Activated CD4-positive, alpha-beta T cell treated with anti-CD3 and anti-CD28 coated beads for 36 hours (primary cell): ENCODE results near the gene DIP2C. TPM values are rescaled to one million over a fixed set of nuclear protein-coding genes. Genes with fewer than 3 reads are reported as not detected.

Source experiments
- ATAC-seq: fragments of 200-7000 bp; cut with Tn5 transposase; one replicate; pipeline ENCODE4 v1.10.0; 2021; ENCODE audit warnings: mild to moderate bottlenecking, moderate library complexity
- CTCF ChIA-PET: fragments of 350-600 bp; sonication (Branson Sonifier 250); formaldehyde crosslinking; loops from one replicate; lab custom pipeline; 2021; ENCODE audit warnings: antibody characterized with exemption; lab: Charles Lee
- POLR2A ChIA-PET: fragments of 350-600 bp; sonication (Branson Sonifier 250); formaldehyde crosslinking; loops from one replicate; lab custom pipeline; 2021; ENCODE audit warnings: antibody characterized with exemption, inconsistent platforms; lab: Charles Lee
- DNase-seq: peaks from one replicate; pipeline ENCODE4 v3.0.0-alpha.2; 2020
- H3K27ac Mint-ChIP-seq: one replicate; pipeline ENCODE4 v1.8.0; 2021; ENCODE audit warnings: mixed read lengths
- H3K27me3 Mint-ChIP-seq: one replicate; pipeline ENCODE4 v1.8.0; 2021; ENCODE audit warnings: mixed read lengths
- H3K36me3 Mint-ChIP-seq: one replicate; pipeline ENCODE4 v1.8.0; 2021; ENCODE audit warnings: low read depth, mixed read lengths
- H3K4me1 Mint-ChIP-seq: one replicate; pipeline ENCODE4 v1.8.0; 2021; ENCODE audit warnings: mixed read lengths
- H3K4me3 Mint-ChIP-seq: one replicate; pipeline ENCODE4 v1.8.0; 2021; ENCODE audit warnings: mild to moderate bottlenecking, moderate library complexity, mixed read lengths
- H3K9me3 Mint-ChIP-seq: one replicate; pipeline ENCODE4 v1.8.0; 2021; ENCODE audit warnings: low read depth, mixed read lengths
- intact Hi-C, 2 experiments: fragments of 100-400 bp; cut with DNase I in 1 of 2; cut with micrococcal nuclease in 1 of 2; formaldehyde crosslinking; loops; one replicate each; pipeline versions ENCODE4 v1.14.2 to v1.15.1; 2022 to 2024; cut with DNase I, micrococcal nuclease
- total RNA-seq, 2 experiments: library from RNA; stranded (reverse); gene quantifications; one replicate each; pipeline ENCODE4 v1.2.3, GENCODE V29; 2021

The DIP2C gene
- total RNA-seq, 2 experiments from 2014 or later = 0.76 to 0.94 TPM

GRCh38 chr10:553233-553632 lies 136.2 kb downstream of the DIP2C start:
- Mint-ChIP-seq H3K27ac (no peak overlapping the region), H3K4me3 (no peak overlapping the region), H3K27me3 (peaks cover 5% of the 10 kb centered on the region), H3K9me3 (no peaks in the 10 kb centered on the region), H3K36me3 (no peaks in the 10 kb centered on the region), H3K4me1 (peaks cover 5% of the 10 kb centered on the region)
- ChIA-PET CTCF (no interaction called here), POLR2A (no interaction called here)
- no peak for ATAC-seq
- no peak for DNase-seq
- intact Hi-C loops = no loop called here

DNA sequence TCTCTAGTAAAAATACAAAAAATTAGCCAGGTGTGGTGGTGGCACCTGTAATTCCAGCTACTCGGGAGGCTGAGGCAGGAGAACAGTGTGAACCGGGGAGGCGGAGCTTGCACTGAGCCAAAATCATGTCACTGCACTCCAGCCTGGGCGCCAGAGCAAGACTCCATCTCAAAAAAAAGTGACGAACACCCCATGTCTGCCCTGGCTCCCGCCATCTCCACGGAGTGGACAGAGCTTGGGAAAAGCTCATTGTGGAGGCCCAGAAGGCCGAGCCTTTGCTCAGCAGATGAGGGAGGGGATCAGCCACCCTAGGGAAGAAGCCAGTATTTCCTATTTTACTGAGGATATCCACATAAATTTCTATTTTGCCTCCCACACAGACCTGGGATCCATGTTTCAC lies 136.8 kb downstream of the DIP2C start:
- no peak overlapping the region for H3K27ac Mint-ChIP-seq
- H3K27me3 Mint-ChIP-seq = peaks cover 7% of the 10 kb centered on the region
- intact Hi-C loops = no loop called here
- no peak for ATAC-seq
- DNase-seq = no peak
- no peaks in the 10 kb centered on the region for H3K9me3 Mint-ChIP-seq
- ChIA-PET POLR2A (no interaction called here), CTCF (interaction anchor here (0.7 kb wide), 1 partner anchor 80 kb away, joined by 3 read pairs; no protein-coding TSS in a partner anchor)
- no peaks in the 10 kb centered on the region for H3K36me3 Mint-ChIP-seq
- no peak overlapping the region for H3K4me3 Mint-ChIP-seq
- peaks cover 5% of the 10 kb centered on the region for H3K4me1 Mint-ChIP-seq

- Mint-ChIP-seq H3K9me3 (no peaks in the 10 kb centered on the region), H3K27ac (no peak overlapping the region), H3K4me1 (peaks cover 3% of the 10 kb centered on the region), H3K27me3 (peaks cover 13% of the 10 kb centered on the region), H3K36me3 (no peaks in the 10 kb centered on the region), H3K4me3 (no peak overlapping the region)
- POLR2A ChIA-PET = no interaction called here
- intact Hi-C loops = no loop called here
- CTCF ChIA-PET = interaction anchor here (0.7 kb wide), 1 partner anchor 79 kb away, joined by 3 read pairs; no protein-coding TSS in a partner anchor
- ATAC-seq = no peak
- DNase-seq = no peak
Observed at GRCh38 chr10:551373-552252, 137.9 kb downstream of the DIP2C start.

DNA sequence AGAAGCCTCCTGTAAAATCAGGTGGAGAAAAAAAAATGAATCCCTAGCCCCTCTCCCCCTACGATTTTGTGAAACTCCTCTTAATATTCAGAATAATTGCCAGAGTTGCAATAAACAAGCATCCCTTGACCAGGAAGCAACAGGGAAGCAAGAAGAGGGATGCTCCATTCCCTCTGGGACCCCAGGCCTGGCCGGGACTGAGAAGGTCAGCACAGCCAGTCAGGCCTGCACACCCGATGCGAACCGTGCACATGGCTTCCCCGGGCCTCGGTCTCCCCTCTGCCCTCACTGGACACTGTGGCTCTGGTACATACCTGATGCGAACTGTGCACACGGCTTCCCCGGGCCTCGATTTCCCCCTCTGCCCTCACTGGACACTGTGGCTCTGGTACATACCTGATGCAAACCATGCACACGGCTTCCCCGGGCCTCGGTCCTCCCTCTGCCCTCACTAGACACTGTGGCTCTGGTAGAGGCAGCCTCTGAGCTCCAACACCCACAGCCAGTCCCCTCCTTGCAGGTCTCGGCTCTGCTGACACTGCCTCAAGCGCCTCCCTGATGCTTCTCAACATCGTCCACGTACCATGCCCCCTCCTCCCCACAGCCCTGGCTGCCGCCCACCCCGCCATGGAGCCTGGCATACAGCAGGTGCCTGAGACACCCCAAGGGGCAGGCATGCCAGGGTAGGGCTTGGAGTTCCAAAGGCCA lies 138.6 kb downstream of the DIP2C start:
- CTCF ChIA-PET = no interaction called here
- Mint-ChIP-seq H3K4me1 (no peaks in the 10 kb centered on the region), H3K9me3 (no peaks in the 10 kb centered on the region), H3K27me3 (peaks cover 13% of the 10 kb centered on the region), H3K4me3 (no peak overlapping the region), H3K36me3 (no peaks in the 10 kb centered on the region), H3K27ac (no peak overlapping the region)
- DNase-seq = no peak
- POLR2A ChIA-PET = no interaction called here
- intact Hi-C loops = no loop called here
- no peak for ATAC-seq

- Mint-ChIP-seq H3K27me3 (peaks cover 13% of the 10 kb centered on the region), H3K9me3 (no peaks in the 10 kb centered on the region), H3K4me1 (no peaks in the 10 kb centered on the region), H3K4me3 (no peak overlapping the region), H3K36me3 (no peaks in the 10 kb centered on the region), H3K27ac (no peak overlapping the region)
- DNase-seq = no peak
- intact Hi-C loops = no loop called here
- no peak for ATAC-seq
- CTCF ChIA-PET = interaction anchor here (0.6 kb wide), 1 partner anchor 1851 kb away, joined by 3 read pairs; no protein-coding TSS in a partner anchor
- POLR2A ChIA-PET = no interaction called here
Observed at GRCh38 chr10:549391-549790, 140.1 kb downstream of the DIP2C start.

DNA sequence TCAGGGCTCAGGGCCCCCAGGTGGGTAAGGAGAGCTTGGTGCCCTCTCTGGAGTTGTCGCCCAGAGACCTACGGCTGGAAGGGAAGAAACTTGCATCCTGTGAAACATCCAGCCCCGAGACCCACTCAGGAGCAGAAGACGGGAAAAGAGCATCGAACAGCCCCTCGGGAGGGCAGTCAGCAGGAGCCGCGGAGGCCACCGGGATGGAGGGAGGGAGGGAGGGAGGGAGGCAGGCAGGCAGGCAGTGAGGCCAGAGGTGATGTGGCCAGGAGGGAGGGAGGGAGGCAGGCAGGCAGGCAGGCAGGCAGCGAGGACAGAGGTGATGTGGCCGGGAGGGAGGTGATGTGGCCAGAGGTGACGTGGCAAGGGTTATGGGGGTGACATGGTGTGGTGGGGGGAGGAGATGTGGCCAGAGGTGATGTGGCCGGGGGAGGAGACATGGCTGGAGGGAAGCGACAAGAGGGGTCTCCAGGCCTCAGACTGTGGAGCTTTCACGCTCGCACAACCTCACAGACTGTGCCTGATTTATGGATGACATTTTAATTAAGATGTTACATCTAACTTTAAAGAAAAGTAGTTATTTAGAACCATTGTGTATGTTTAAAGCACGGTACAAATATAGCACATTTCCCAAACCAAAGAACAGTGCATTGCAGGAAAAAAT lies 141.1 kb downstream of the DIP2C start:
- CTCF ChIA-PET = interaction anchor here (0.6 kb wide), 1 partner anchor 1852 kb away, joined by 3 read pairs; no protein-coding TSS in a partner anchor
- Mint-ChIP-seq H3K27ac (no peak overlapping the region), H3K4me3 (no peak overlapping the region), H3K4me1 (no peaks in the 10 kb centered on the region), H3K9me3 (no peaks in the 10 kb centered on the region), H3K27me3 (peaks cover 15% of the 10 kb centered on the region), H3K36me3 (no peaks in the 10 kb centered on the region)
- intact Hi-C loops = no loop called here
- POLR2A ChIA-PET = no interaction called here
- ATAC-seq (no peak), DNase-seq (no peak)

DNA sequence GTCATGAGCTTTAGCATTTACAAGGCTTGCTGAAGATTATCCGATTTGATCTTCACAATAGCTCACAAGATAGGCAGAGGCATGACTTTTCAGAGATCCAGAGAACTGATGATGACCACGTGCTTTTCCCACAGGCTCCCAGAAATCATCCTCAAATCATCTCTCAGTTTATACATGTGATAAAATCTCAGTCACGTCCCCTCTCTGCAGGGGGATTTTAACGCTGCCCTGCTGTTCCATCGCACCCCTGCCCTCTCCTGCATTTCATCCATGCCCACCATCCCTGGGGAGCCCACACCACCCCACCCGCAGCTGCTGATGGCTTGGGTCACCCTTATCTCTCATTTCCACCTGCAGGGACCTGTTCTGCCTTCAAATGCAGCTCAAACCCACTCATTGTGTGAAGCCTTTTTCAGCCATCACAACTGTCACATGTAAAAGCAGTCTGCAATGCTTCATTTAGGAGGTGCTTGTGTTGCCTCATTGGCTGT lies 141.8 kb downstream of the DIP2C start:
- H3K4me3 Mint-ChIP-seq = no peak overlapping the region
- intact Hi-C loops = no loop called here
- CTCF ChIA-PET = no interaction called here
- peaks cover 15% of the 10 kb centered on the region for H3K27me3 Mint-ChIP-seq
- H3K27ac Mint-ChIP-seq = no peak overlapping the region
- ATAC-seq (no peak), DNase-seq (no peak)
- no peaks in the 10 kb centered on the region for H3K4me1 Mint-ChIP-seq
- no peaks in the 10 kb centered on the region for H3K36me3 Mint-ChIP-seq
- POLR2A ChIA-PET = no interaction called here
- H3K9me3 Mint-ChIP-seq = no peaks in the 10 kb centered on the region

DNA sequence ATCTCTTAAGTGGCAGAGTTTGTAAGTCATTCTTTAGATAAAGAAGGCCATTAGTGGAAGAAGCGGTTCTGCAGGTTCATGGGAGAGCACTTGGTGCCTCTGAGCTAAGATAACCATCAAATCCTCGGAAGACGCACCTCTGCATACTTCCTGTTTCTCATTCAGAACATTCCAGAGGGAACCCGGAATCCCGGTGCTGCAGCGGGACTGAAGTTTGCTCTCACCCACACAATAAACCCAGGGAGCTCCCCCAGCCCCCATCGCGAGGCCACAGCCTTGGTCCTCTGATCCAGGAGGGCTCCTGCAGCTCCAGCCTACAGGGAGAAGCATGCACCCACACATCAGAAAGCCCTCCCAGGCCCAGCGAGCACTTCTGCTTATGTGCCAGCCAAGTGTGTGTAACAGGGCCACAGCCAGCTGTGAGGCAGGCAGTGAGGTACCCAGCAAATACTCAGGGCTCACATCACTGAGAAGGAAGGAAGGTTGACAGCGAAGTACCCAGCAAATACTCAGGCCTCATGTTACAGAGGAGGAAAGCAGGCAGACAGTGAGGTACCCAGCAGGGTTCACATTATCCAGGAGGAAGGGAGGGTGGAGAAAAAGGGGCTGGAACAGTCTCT lies 142.4 kb downstream of the DIP2C start:
- peaks cover 17% of the 10 kb centered on the region for H3K27me3 Mint-ChIP-seq
- ATAC-seq (no peak), DNase-seq (no peak)
- H3K4me1 Mint-ChIP-seq = no peaks in the 10 kb centered on the region
- no peak overlapping the region for H3K4me3 Mint-ChIP-seq
- no peaks in the 10 kb centered on the region for H3K36me3 Mint-ChIP-seq
- ChIA-PET POLR2A (no interaction called here), CTCF (no interaction called here)
- no peak overlapping the region for H3K27ac Mint-ChIP-seq
- intact Hi-C loops = no loop called here
- H3K9me3 Mint-ChIP-seq = no peaks in the 10 kb centered on the region

- CTCF ChIA-PET = interaction anchor here (0.6 kb wide), 1 partner anchor 242 kb away, joined by 3 read pairs; no protein-coding TSS in a partner anchor
- Mint-ChIP-seq H3K4me1 (no peaks in the 10 kb centered on the region), H3K27ac (no peak overlapping the region), H3K4me3 (no peak overlapping the region), H3K36me3 (no peaks in the 10 kb centered on the region), H3K9me3 (no peaks in the 10 kb centered on the region), H3K27me3 (peaks cover 24% of the 10 kb centered on the region)
- no peak for DNase-seq
- POLR2A ChIA-PET = no interaction called here
- intact Hi-C loops = no loop called here
- no peak for ATAC-seq
Observed at GRCh38 chr10:546451-546850, 143.0 kb downstream of the DIP2C start.

GRCh38 chr10:543862-544822 lies 145.3 kb downstream of the DIP2C start:
- CTCF ChIA-PET = no interaction called here
- Mint-ChIP-seq H3K4me3 (no peak overlapping the region), H3K4me1 (no peaks in the 10 kb centered on the region), H3K27ac (no peak overlapping the region), H3K9me3 (no peaks in the 10 kb centered on the region), H3K36me3 (no peaks in the 10 kb centered on the region), H3K27me3 (peaks cover 32% of the 10 kb centered on the region)
- DNase-seq (no peak), ATAC-seq (no peak)
- POLR2A ChIA-PET = no interaction called here
- intact Hi-C loops = no loop called here
